Measurements from ENCODE around the gene MRC1.

MRC1 gene

GRCh38 chr10:17793823-17794644 lies 15.1 kb upstream of the MRC1 start:
- Histone ChIP-seq H3K27me3 (ENCODE audit: insufficient read depth, poor library complexity, severe bottlenecking) (no peaks in the 10 kb centered on the region), H3K27ac (replicated peaks) (no peak overlapping the region), H3K4me3 (replicated peaks; ENCODE audit: insufficient read depth, low read length) (no peak overlapping the region)
- DNase-seq (ENCODE audit: low read depth in 1 of 2, low spot score in 1 of 2): no peak
- TF ChIP-seq CTCF (IDR thresholded peaks at IDR 0.05; ENCODE audit: insufficient read depth, low read length) (no peak), SPI1 (IDR thresholded peaks at IDR 0.05; ENCODE audit: borderline replicate concordance, low read depth) (no peak), GABPA (IDR thresholded peaks at IDR 0.05; ENCODE audit: low read depth) (no peak), REST (IDR thresholded peaks at IDR 0.05; ENCODE audit: insufficient replicate concordance, low read depth) (no peak), POLR2AphosphoS5 (IDR thresholded peaks at IDR 0.05; ENCODE audit: low read depth) (no peak)

- H3K27me3 ChIP-seq (ENCODE audit: insufficient read depth, poor library complexity, severe bottlenecking): no peaks in the 10 kb centered on the region
- no peak overlapping the region for H3K4me3 ChIP-seq (replicated peaks; ENCODE audit: insufficient read depth, low read length)
- TF ChIP-seq SPI1 (IDR thresholded peaks at IDR 0.05; ENCODE audit: borderline replicate concordance, low read depth) (no peak), CTCF (IDR thresholded peaks at IDR 0.05; ENCODE audit: insufficient read depth, low read length) (no peak), POLR2AphosphoS5 (IDR thresholded peaks at IDR 0.05; ENCODE audit: low read depth) (no peak), REST (IDR thresholded peaks at IDR 0.05; ENCODE audit: insufficient replicate concordance, low read depth) (no peak), GABPA (IDR thresholded peaks at IDR 0.05; ENCODE audit: low read depth) (no peak)
- no peak for DNase-seq (ENCODE audit: low read depth in 1 of 2, low spot score in 1 of 2)
- H3K27ac ChIP-seq (replicated peaks): no peak overlapping the region
Measured at GRCh38 chr10:17795083-17795482, 14.1 kb upstream of the MRC1 start.

- Histone ChIP-seq H3K27ac (replicated peaks) (no peak overlapping the region), H3K27me3 (ENCODE audit: insufficient read depth, poor library complexity, severe bottlenecking) (no peaks in the 10 kb centered on the region), H3K4me3 (replicated peaks; ENCODE audit: insufficient read depth, low read length) (no peak overlapping the region)
- DNase-seq (ENCODE audit: low read depth in 1 of 2, low spot score in 1 of 2): no peak
- TF ChIP-seq GABPA (IDR thresholded peaks at IDR 0.05; ENCODE audit: low read depth): no peak
- no peak for TF ChIP-seq POLR2AphosphoS5 (IDR thresholded peaks at IDR 0.05; ENCODE audit: low read depth)
- TF ChIP-seq SPI1 (IDR thresholded peaks at IDR 0.05; ENCODE audit: borderline replicate concordance, low read depth): no peak
- TF ChIP-seq REST (IDR thresholded peaks at IDR 0.05; ENCODE audit: insufficient replicate concordance, low read depth): no peak
- no peak for TF ChIP-seq CTCF (IDR thresholded peaks at IDR 0.05; ENCODE audit: insufficient read depth, low read length)
Measured at GRCh38 chr10:17795813-17796594, 13.1 kb upstream of the MRC1 start.
